Hematopoietic multipotent progenitor cell (in vitro differentiated cells): ENCODE measurements around the gene MAN1A2. TPM values are rescaled to one million over a fixed set of nuclear protein-coding genes. Genes with fewer than 3 reads are reported as not detected.
"Not testable (repeated sequence)": the region's sequence is repeated elsewhere in the genome, so short reads cannot be mapped to it uniquely, and the experiment has no call there.

Experiments
- DNase-seq, 3 donors: peaks; one replicate each; pipeline ENCODE4 v3.0.0-alpha.2; 2011 to 2015; ENCODE audit warnings: low read depth in 2 of 3, low spot score in 2 of 3
- total RNA-seq: library from RNA; depleted of rRNA; stranded (reverse); fragments of >200 nt; gene quantifications from one replicate; pipeline ENCODE4 v1.2.3, GENCODE V29; 2012

The MAN1A2 gene
- total RNA-seq, 1 donor, result 29.1 TPM

DNA sequence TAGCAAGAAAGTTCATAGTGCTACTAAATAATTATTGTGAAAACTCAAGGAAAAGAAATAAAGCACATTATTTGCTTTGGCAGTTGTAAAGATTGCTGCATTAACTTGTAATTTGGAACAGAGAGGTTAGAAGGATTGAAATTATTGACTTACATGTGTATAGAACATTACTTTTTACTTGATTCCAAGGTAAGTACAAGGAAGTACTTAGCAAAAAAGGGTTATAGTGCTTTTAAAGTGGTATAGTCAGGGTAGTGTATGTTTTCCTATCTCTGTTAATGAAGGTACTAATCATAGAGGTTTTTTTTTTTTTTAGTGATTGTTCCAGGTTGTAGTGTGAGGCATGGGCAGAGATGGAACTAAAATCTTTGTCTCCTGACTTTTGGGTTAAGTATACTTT, 29.4 kb downstream of the MAN1A2 start:
- no peak for DNase-seq

DNA sequence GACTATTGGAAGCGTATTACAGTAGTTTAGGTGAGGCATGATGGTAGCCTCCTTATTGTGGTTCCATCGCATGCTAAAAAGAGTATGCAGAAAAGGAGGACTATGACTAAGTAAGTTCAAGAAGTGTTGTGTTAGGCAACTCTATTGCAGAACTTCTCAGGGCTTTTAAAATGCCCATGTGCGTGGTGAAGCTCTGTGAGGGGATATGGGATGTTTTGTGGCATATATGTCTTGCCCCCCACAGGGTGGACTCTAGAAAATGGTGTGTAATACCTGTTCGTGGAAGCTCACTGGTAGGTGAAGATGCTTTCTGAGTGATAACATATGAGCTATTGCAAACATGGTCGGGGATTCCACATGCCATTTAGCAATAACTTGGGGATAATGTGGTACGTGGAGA, 31.7 kb downstream of the MAN1A2 start:
- DNase-seq, result no peak

DNA sequence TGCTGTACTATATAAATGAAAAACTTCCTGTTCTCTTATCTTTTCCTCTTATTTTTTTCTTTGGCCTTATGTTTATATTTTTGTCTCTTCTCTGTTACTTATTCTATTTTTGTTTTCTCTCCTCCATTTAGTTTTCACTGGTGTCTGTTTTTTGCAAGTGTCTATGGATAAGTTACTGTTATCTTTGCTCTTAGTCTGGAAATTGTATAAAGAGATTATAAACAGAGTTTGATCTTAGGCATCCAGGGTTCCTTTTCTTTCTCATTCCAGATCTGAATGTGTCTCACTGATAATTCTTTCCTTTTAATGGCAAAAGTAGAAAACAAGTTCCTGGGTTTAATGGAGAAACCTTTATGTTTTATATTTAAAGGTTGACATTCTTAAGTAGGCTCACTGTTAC, 34.5 kb downstream of the MAN1A2 start:
- DNase-seq, result no peak

DNA sequence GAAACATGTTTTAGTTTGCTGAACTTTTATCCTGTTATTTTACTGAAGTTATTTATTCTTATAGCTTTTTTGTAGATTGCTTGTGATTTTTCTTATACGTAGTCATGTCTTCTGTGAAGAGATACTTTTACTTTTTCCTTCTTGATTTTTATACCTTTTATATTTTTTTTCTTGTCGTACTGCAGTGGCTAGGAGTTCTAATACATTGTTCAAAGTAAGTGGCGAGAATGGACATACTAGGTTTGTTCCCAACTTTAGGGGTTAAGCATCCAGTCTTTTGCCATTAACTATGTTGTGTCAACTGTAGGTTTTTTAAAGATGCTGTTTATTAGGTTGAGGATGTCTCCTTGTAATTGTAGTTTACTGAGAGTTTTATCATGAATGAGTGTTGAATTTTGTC, 36.3 kb downstream of the MAN1A2 start:
- DNase-seq, result no peak

DNA sequence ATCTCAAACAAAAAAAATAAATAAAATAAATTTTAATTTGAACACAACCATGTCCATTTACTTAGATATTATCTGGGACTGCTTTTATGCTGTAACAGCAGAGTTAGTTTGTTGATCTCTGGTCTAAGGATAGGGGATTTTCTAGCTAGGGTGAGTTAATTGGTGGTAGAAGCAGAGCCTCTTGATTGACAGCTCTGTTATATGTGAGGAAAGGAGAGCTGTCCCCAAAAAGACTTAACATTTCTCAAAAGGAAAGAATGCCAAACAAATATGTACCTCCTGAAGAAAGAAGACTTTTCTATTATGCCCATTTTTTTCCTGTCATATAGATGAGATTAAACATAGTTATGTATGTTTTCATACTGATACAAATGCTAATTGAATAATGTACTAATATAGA, 37.8 kb downstream of the MAN1A2 start:
- DNase-seq, result no peak

DNA sequence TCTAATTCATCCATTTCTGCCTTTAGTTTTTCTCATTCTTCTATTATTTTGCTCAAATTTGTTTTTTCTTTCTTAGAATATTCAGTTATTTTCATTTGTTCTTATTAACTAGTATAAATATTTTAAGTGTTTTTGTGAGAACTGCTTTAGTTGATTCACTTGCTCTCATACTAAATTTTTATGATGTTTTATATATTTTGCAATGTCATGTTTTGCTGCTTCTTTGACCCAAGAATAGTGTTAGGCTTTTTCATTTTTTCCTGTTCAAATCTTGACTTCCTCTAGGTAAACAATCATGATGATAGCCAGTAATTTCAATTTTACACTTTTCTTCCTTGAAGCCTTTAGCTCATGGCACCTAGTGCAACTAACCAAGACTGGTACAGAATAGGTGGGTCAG, 45.2 kb downstream of the MAN1A2 start:
- DNase-seq, result no peak

DNA sequence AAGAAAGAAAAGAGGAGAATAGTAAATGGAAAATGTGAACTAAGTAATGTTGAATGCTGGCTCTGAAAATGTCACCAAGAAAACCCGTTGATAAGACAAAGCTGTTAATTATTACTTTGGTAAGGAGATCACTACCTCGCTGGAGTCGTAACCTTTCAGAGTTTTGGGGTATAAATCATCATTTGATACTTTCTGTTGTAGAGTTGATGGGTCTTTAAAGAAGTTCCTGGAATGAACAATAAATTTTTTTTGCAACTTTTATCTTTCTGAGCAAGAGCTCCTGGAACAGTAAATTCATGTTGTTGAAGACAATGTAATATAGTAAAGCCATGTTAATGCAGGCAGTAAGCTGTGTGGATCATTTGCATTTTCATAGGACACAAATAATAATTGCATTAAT, 46.2 kb downstream of the MAN1A2 start:
- no peak for DNase-seq

DNA sequence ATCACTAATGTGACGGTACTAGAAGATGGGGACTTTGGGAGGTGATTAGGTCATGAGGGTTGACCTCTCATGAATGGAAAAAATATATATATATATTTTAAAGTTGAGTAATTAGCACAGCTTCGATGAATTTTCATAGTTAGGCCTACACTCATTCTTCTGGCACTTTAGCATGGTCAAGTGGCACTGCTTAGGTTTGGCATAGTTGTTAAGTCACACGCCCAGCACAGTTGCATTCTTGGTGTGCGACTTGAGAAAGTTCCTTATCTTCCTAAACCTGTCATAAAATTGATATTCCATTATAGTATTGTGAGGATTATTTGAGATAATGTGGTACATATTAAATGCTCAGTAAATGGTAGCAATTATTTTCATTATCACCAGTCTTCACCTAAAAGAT, 47.7 kb downstream of the MAN1A2 start:
- no peak for DNase-seq

DNA sequence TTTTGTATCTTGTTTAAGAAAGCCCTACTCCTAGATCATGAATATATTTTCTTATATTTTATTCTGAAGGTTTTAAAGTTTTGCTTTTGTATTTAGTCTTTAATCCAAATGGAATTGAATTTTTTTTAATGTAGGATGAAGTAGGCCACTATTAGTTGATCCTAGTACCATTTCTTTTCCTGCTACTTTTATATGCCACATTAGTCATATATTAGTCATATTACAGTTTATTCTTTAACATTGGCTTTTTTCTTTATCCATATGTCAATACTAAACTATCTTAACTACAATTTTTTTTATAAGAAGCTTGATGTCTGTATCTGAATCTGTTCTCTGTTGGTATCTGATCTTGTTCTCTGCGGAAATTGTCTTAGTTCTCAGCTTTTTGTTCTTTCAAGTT, 48.8 kb downstream of the MAN1A2 start:
- no peak for DNase-seq

DNA sequence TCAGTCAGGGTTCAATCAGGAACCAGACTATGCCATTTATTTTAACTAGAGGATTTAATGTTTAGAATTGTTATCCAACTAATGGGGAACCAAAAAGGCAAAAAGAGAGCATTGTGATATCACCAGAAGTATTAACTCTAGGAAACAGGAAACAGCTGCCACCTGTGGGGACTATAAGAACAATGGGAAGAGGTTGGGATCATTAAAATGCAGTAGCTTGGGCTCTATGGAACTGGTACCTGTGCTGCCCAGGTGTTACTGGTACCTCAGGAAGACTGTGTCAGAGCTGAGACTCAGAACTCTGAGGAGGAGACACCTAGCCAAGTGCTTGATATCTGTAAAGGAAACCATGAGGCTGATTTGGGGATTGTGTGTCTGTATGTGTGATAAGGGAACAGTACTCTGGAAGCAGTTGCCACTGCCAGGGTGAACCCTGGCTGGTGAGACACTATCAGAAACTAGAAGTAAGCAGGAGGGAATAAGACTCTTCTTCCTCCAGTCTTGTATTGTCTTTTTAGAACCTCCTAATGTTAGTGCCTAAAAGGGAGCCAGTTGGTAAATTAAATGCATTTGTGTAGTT, 49.4 kb downstream of the MAN1A2 start:
- no peak for DNase-seq

DNA sequence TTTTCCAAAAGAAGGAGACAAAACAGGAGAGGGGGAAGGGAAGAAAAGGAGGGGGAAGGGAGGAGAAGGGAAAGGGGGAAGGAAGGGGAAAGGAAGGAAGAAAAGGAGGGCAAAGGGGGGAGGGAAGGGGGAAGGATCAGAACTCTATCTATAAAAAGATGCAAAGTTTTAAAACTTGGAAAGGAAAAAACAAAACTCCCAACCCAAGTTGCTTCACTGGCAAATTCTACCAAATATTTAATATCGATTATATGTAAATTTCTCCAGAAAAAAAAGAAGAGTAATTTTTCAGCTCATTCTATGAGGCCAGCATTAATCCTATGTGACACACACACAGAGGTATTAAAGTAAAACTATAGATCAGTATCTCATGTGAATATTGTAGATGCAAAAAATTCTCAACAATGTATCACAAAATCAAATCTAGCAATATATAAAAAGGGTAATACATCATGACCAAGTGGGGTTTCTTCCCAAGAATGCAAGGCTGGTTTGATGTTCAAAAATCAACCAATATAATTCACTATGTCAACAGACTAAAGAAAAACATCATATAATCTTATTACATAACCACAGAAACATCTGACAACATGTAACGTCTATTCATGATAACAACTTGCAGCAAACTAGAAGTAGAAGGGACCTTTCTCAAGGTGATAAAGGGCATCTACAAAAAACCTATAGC, 57.9 kb downstream of the MAN1A2 start:
- peak in 1 of 3 donors; percentile 5 for DNase-seq

DNA sequence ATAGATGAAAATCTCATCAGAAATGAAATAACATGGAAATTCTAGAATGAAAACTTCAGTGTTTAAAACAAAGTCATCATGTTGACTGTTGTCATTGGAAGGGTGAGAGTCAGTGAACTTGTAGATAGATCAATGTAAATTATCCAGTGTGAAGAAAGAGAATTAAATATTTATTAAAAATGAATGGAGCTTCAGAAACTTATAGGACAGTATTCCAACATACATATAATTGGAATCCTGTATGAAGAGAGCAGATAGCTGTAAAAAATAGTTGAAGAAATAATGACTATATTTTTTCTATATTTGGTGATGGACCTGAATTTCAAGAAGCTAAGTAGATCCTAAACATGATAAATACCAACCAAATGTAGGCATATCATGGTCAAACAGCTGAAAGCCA, 60.0 kb downstream of the MAN1A2 start:
- DNase-seq, result no peak

DNA sequence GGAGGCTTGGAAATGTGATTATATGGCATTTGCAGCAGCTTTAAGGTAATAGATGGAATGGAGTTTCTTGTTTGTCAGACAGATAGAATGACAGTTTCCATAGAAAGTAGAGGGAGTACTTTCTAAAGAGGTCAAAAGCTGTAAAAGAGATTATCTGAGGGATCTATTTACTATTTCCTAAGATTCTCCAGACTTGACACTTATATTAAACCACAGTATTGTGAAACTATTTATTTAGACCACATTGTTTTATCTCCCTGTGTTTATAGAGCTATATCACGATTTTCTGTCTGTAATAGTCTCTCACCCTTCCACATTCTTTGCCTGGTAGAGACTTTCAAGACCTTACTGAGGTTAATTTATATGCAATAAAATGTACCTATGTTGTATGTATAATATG, 66.7 kb downstream of the MAN1A2 start:
- no peak for DNase-seq

DNA sequence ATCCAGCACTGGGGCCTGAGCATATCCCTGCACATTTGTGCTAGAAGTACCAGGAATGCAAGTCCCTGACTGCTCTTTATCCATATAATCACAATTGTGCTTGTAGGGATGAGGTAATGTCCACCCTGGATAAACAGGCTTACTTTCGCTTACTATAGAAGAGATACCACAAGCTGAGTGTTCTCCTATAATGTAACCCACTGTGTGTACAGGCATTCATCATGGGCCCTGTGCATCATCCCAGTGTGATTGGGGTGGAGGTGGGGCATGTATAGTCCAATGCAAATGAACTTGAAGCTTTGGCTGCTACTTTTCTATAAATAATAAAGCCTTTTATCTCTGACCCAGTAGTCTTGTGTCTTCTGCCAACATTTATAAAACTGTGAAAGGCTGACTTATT, 69.3 kb downstream of the MAN1A2 start:
- no peak for DNase-seq

DNA sequence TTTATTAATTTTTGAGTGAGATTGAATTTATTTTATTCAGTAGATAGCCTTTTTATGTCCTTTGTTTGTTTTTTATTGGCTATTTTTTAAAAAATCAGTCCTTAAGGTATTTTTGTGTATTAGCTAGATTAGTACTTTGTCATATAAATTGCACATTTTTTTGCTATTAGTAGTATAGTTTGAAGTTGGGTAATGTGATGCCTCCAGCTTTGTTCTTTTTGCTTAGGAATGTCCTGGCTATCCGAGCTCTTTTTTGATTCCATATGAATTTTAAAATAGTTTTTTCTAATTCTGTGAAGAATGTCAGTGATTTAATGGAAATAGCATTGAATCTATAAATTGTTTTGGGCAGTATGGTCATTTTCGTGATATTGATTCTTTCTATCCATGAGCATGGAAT, 80.4 kb downstream of the MAN1A2 start:
- DNase-seq, result no peak

DNA sequence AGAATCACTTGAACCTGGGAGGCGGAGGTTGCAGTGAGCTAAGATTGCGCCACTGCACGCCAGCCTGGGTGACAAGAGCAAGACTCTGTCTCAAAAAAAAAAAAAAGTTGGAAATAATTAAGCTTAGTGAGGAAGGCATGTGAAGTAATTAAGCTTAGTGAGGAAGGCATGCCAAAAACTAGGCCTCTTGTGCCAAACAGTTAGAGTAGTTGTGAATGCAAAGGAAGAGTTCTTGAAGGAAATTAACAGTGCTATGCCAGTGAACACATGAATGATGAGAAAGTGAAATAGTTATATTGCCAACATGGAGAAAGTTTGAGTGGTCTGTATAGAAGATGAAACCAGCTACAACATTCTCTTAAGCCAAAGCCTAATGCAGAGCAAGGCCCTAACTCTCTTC, 85.0 kb downstream of the MAN1A2 start:
- DNase-seq, result no peak

DNA sequence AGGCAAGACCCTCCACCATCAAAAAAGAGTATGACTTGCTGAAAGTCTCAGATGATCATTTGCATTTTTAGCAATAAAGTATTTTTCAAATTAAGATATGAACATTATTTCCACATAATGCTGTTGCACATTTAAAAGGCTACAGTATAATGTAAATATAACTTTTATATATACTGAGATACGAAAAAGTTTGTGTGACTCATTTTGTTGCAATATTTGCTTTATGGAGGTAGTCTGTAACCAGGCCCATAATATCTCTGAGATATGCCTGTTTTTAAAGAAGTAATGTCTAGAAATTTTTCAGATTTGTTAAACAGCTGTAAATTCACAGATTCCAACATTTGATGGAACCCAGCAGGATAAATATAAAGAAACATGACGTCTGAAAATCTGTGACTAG, 86.7 kb downstream of the MAN1A2 start:
- no peak for DNase-seq

DNA sequence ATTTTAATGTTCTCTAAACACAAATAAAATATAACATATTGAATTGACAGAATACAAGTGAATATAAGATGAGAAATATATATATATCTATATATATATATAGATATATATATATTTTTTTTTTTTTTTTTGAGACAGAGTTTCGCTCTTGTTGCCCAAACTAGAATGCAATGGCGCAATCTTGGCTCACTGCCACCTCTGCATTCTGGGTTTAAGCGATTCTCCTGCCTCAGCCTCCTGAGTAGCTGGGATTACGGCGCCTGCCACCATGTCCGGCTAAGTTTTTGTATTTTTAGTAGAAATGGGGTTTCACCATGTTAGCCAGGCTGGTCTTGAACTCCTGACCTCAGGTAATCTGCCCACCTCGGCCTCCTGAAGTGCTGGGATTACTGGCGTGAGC, 91.2 kb downstream of the MAN1A2 start:
- not testable (repeated sequence) for DNase-seq

DNA sequence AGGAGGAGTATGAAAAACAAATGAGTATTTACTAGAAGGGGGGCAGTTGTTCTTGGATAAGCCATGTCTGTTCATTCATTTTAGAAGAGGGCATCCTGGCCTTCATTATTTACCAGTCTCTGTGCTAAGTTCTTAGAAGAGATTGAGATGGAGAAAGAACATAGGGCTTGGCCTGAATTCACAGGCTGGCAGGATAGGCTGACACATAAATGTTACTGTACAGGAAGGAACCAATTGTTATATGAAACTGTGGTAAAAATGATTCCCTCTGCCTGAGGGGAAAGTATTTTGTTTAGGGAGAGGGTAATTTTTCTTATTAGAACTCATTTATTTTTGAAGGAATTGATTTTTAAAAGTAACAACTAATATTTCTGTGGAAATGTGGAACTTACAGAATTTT, 99.5 kb downstream of the MAN1A2 start:
- DNase-seq, result no peak

DNA sequence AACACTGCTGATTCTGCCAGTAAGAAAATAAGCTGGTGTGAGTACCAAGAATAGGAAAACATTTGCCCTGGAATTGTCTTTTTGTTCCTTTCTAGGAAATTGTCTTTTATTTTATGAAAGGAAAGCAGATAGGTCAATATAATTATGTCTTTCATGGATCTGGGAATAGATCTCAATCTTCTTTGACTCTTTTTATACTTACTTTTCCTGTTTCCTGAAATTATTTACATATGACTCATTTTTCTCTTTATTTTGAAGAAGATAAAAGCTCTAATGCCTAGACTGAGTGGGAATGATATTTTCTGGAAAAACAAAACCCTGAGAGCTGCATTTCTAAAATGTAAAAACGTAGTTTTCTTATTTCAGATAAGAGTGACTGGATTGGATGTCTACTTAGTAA, 100.1 kb downstream of the MAN1A2 start:
- no peak for DNase-seq

DNA sequence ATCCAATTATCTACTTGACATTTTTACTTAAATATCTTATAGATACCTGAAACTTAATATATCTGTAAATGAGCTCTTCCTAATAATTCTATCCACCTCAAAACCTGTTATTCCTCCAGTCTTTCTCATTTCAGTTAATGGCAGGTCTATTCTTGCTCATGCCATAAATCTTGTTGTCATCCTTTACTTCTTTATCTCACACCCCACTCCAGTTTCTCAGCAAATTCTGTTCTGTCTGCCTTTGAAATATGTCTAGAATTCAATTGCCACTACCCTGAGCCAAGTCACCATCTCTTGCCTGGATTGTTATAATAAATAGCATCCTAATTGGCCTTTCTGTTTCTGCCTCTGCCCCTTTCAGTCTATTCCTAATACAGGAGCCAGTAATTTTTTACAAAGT, 105.8 kb downstream of the MAN1A2 start:
- no peak for DNase-seq

DNA sequence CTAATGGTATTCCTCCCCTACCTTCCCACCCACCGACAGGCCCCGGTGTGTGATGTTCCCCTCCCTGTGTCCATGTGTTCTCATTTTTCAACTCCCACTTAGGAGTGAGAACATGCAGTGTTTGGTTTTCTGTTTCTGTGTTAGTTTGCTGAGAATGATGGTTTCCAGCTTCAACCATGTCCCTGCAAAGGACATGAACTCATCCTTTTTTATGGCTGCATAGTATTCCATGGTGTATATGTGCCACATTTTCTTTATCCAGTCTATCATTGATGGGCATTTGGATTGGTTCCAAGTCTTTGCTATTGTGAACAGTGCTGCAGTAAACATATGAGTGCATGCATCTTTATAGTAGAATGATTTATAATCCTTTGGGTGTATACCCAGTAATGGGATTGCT, 108.2 kb downstream of the MAN1A2 start:
- not testable (repeated sequence) for DNase-seq

DNA sequence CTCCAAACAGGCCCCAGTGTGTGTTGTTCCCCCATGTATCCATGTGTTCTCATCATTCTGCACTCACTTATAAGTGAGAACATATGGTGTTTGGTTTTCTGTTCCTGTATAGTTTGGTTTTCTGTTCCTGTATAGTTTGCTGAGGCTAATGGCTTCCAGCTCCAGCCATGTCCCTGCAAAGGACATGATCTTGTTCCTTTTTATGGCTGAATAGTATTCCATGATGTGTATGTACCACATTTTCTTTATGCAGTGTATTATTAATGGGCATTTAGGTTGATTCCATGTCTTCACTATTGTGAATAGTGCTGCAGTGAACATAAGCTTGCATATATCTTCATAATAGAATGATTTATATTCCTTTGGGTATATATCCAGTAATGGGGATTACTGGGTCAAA, 111.8 kb downstream of the MAN1A2 start:
- DNase-seq, result no peak
